ENCODE data around the gene PLPP4.

DNA sequence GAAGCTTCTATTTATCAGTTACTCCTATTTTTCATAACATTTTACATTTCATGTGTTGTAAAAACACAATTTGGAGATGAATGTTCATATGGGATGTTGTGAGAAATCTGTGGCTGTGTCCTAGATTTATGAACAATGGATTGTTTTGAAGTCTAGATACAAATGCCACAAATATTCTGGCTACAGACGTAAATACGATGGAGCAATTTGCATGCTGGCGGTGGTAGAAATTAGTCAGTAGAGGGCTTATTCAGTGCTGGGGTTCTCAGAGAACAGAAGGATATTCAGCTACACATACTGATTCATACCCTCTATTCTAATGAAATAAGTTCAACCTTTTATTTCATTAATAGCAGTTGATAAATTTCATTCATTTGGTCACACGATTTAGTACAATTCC, 48.8 kb downstream of the PLPP4 start:
- TF ChIP-seq, protein P1, sequence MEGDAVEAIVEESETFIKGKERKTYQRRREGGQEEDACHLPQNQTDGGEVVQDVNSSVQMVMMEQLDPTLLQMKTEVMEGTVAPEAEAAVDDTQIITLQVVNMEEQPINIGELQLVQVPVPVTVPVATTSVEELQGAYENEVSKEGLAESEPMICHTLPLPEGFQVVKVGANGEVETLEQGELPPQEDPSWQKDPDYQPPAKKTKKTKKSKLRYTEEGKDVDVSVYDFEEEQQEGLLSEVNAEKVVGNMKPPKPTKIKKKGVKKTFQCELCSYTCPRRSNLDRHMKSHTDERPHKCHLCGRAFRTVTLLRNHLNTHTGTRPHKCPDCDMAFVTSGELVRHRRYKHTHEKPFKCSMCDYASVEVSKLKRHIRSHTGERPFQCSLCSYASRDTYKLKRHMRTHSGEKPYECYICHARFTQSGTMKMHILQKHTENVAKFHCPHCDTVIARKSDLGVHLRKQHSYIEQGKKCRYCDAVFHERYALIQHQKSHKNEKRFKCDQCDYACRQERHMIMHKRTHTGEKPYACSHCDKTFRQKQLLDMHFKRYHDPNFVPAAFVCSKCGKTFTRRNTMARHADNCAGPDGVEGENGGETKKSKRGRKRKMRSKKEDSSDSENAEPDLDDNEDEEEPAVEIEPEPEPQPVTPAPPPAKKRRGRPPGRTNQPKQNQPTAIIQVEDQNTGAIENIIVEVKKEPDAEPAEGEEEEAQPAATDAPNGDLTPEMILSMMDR (IDR thresholded peaks at IDR 0.05), result no peak
- TF ChIP-seq POLR2A (IDR thresholded peaks at IDR 0.05), result no peak
